ENCODE measurements around the gene ARFGAP3.
A peak's percentile ranks its signal among the peaks of the same experiment; 100 is the strongest.
"Not testable (repeated sequence)": the region's sequence is repeated elsewhere in the genome, so short reads cannot be mapped to it uniquely, and the experiment has no call there.

ARFGAP3 gene

GRCh38 chr22:42792909-42793847 is 63.9 kb downstream of the ARFGAP3 start:
- no peak for DNase-seq

DNA sequence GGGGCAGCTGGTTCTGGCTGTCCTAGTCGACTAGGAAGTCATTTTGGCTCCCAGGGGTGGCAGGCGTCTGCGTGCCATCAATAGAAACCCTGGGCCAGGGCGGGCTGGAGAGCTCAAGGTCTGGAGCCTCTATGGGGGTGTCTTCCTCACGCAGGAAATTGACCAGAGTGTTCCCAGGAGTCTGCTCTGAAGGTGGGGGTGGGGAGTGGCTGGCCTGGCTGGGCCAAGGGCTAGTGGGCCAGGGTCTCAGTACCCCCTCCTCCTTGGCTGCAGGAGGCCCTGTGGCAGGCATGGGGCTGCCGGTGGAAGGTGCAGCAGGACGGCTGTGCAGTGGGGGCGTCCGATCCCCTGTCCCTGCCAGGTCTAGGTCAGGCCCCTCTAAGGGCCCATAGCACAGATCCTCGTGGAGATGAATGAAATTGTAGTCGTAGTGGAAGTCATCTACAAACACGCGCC is 64.6 kb downstream of the ARFGAP3 start:
- no peak for DNase-seq

DNA sequence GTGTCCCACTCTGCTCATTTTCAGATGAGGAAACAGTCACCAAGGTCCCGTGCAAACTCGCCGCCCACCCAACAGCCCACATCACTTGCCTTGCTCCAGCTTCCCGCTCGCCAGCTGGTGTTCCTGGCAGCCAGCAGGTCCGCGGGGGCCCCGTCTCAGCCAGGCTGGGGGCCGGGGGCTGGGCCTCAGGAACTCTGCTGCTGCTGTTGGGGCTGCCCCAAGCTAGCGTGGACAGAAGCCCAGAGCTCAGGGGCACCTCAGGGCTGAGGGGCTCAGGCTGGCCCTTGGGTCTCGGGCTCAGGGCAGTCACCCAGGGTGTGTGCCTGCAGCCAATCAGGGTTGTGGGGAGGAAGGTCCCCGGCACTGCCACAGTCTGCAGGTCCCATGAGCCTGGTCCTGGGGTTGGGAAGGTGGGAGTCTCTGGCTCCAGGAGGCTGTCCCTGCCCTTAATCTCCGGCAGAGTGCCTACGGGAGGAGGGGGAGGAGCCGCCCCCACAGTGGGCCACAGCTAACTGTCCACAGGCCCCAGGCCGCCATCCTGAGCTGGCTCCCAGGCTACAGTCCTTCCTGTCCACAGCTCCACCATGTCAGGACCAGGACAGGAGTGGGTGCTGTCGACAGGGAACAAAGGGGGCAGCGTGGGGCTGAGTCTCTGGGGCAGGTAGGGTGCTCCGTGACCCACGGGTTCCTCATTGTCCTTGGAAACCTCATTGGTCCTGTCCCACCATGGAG is 65.2 kb downstream of the ARFGAP3 start:
- DNase-seq = peak; percentile 37 to 71 (median 48)

- DNase-seq = no peak
These were observed 68.6 kb downstream of the ARFGAP3 start for GRCh38 chr22:42788466-42788865.

GRCh38 chr22:42788021-42788420 is 69.1 kb downstream of the ARFGAP3 start:
- no peak for DNase-seq

DNA sequence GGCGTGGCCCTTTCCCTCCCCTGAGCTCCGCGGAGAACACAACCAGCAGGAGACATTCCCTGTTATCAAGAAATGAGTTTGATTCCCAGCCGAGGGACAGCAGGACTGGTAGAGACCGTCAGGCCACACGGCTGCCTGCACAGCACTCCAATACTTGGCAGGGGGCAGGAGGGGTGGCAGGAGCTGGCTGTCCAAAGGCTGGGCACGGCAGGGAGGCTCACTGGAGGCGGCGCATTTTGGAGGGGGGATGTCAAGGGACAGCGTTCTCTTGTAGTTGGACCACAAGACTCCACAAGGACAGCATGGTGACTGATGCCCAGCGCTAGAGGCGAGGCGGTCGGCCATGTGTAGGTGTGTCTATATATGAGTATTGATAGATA is 69.7 kb downstream of the ARFGAP3 start:
- no peak for DNase-seq

GRCh38 chr22:42786606-42787356 is 70.3 kb downstream of the ARFGAP3 start:
- DNase-seq = no peak

DNA sequence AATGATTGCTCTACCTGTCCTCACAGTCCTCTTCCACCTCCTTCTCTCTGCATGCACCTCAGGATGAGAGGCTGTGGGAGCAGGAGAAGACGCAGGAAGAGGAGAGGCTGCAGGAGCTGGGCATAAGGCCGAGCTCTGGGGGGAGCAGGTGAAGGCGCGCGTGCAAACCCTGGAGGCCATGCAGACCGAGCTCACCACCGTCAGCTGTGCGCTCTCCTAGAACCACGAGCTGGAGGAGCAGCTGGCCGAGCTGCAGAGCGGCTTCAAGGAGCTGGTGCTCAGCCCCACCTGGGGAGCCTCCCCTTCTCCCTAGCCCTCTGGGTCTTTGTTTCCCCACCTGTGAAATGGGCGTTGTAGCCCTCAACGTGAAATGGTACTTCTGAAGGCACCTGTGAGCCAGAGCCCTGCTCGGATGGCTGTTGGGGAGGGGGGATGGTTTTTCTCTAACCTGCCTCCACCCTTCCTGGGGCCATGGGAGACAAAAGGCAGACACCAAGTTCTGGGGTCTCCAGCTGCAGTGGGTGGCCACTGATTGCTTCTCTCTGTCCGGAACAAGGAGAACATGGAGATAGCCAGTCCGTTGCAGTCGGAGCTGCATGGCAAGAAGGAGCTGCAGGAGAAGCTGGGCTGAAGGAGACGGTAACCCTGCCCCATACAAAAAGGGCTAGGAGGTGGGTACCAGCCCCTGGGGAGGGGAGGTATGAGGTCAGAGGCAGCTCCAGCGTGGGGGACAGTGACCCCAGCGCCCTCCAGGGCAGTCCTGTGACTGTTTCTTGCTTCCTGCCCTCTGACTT is 71.2 kb downstream of the ARFGAP3 start:
- DNase-seq = no peak

DNA sequence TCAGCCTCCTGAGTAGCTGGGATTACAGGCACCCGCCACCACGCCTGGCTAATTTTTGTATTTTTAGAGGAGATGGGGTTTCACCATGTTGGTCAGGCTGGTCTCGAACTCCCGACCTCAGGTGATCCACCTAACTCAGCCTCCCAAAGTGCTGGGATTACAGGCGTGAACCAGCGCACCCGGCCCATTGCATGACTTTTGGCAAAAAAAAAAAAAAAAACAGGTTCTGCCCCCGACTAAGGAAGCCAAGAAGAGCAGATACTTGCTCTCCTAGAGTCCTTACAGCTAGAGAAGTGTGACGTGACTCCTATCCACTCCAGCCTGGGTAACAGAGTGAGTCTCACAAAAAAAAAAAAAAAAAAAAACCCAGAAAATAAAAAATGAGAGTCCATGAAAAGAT is 74.8 kb downstream of the ARFGAP3 start:
- not testable (repeated sequence) for DNase-seq

- peak; percentile 86 to 91 (median 90) for DNase-seq
These were observed 77.0 kb downstream of the ARFGAP3 start for GRCh38 chr22:42780070-42780540.

GRCh38 chr22:42777126-42777525 is 79.9 kb downstream of the ARFGAP3 start:
- DNase-seq = no peak

- no peak for DNase-seq
These were observed 83.9 kb downstream of the ARFGAP3 start for GRCh38 chr22:42773167-42773566.

DNA sequence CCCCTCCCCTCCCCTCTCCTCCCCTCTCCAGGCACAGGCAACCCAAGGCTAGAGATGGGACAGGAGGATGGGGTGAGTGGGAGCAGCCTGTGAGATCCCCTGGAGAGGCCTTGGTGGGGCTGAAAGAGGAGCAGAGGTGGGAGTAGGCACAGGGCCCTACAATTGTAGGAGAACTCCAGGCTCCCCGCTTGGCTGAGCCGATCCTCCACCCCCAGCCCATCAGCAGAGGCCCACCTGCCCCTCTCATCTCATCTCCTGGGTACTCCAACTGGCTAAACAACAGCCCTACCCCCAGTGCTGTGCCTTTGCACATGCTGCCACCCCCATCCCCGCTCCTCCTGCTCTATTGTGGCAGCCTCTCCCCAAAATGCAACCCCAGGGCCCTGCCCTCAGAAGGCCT is 84.4 kb downstream of the ARFGAP3 start:
- DNase-seq = no peak

DNA sequence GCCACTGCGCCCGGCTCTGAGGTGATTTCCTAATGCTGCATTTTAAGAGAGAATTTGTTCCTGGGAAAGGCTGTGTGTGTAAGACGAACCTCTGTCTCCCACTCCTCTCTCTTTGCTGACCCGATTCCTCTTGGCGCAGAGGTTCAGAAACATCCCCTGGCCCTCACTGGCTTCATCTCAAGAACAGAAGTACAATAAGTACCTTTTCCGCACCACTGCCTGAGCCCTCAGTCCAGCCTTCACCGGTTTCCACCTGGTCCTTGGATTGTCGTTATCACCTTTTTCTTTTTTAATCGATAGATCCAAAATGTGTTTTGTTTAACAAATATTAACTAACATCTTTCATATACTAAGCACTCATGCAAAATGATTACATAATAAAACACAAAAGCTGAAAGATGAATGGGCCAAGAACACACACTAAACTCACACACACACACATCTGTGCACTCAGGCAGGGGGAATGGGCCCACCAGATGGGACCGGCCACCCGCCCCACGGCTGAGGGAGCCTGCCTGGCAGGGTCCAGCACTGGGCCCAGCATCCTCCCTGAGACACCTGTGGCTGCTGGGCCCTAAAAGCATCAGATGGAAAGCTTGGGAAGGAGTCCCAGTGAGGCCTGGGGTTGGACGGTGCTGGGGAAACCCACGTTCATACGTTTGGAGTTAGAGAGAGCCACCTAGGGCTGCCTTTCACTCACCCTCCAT is 86.0 kb downstream of the ARFGAP3 start:
- DNase-seq = no peak

- no peak for DNase-seq
These were observed 86.7 kb downstream of the ARFGAP3 start for GRCh38 chr22:42770448-42770726.

- DNase-seq = peak; percentile 32 to 76 (median 66)
These were observed 87.3 kb downstream of the ARFGAP3 start for GRCh38 chr22:42769574-42770447.

DNA sequence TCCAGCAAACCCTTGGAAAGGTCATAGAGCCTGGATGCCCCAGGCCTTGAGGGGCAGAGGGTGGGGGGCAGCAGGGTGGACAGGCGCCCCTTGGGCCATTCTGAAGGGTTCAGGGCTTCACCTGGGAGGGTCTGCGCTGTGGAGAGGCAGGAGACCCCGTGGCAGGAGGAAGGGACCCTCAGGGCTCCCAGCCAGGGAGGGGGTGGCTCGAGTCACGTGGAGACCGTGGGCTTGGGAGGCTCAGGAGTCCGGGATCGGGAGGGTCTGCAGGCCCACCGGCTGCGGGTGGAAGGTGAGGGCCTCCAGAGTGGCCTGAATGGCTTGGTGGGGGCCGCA is 87.9 kb downstream of the ARFGAP3 start:
- DNase-seq = no peak

DNA sequence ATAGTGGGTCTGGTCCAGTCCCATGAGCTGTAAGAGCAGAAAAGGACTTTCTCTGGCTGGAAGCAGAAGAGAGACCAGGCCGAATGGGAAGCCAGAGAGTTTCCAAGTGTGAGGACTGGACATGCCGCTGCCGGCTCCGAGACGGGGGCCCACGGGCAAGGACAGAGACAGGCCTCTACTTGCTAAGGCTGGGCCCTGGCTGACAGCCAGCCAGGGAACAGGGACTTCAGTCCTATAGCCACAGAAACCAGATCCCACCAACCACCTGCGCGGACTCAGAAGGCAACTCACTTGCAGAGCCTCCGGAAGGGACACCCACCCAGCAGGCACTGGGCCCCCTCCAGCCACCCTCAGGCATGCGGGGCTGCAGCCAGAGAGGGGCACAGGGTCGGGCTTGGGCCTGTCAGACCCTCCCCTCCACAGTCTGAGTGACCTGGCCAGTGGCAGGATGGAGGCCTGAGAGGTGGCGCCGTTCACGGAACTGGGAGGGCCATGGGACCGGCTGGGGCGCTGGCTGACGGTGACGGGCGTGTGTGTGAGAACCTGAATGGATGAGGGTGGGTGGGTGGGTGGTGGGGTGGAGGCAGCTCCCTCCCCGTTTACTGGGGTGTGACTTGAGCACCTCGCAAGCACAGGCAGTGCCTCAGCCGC is 88.6 kb downstream of the ARFGAP3 start:
- no peak for DNase-seq

GRCh38 chr22:42766860-42767259 is 90.2 kb downstream of the ARFGAP3 start:
- DNase-seq = peak; percentile 85 to 94 (median 92)

DNA sequence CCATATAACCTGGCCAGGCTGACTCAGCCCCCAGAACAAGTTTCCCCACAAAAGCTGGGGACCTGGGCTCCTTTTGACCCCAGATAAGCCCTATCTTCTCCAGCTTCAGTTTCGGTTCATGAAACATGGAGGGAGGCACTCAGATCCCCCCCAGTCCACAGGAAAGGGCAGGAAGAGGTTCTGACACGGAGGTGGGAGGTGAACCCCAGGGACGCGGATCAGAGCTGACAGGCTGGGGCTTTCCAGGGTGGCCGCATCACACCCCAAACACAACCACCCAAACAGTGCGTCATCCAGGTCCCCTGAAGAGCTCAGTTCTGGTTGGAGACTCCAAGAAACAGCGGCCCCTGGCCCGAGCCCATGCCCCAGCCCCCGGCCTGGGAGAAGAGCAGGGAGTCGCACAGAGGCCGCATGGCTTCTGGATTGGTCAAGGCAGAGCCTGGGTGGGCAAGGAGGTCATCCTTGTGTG is 92.1 kb downstream of the ARFGAP3 start:
- DNase-seq = no peak

Measured in suppressor macrophage (primary cell).